ENCODE data around the gene PSEN1.

DNA sequence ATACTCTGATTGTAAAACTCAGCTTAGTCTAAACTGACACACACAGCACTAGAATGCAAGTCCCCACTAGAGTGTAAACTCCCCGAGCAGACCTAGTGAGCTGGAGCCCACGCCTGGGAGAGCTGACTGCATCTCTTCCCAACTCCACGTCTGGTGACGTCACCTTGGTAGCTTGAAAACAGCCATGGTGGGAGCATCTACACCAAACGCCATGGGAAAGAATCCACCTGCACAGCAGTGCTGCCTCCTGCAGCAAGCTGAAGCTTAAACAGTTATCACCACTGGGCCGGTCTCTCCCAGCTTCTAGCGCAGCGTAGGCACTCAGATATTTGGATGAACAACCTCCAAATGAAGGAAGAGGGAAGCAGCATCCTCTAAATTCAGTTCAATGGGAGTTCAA lies 96.7 kb downstream of the PSEN1 start:
- no peak for TF ChIP-seq POLR2A (IDR thresholded peaks at IDR 0.05; ENCODE audit: low read length)
- no peak for TF ChIP-seq GATA1 (IDR thresholded peaks at IDR 0.05; ENCODE audit: low read depth, low read length)

Data from erythroblast (primary cell).